Body of pancreas (tissue), 4 donors: ENCODE measurements around the gene CCDC141. TPM values are rescaled to one million over a fixed set of nuclear protein-coding genes. Genes with fewer than 3 reads are reported as not detected.

Experiments used
- ATAC-seq: fragments of 150-250 bp; one replicate; pipeline ENCODE4 v1.9.1; 2016
- DNase-seq, 4 donors: peaks; one replicate each; pipeline ENCODE4 v3.0.0-alpha.2; 2019
- H3K27ac ChIP-seq, 4 donors: fragments of 200-600 bp; sonication (generic); 1 replicate in 3 of 4; 2 replicates in 1 of 4; pipeline versions ENCODE4 v1.5.1 to v1.6.1; 2016 to 2019; ENCODE audit warnings: mild to moderate bottlenecking in 1 of 4, mixed read lengths in 1 of 4, moderate library complexity in 1 of 4
- H3K27me3 ChIP-seq, 2 donors: fragments of 200-600 bp; sonication (generic); one replicate each; pipeline ENCODE4 v1.6.0; 2016; ENCODE audit warnings: mild to moderate bottlenecking in 1 of 2
- H3K36me3 ChIP-seq, 2 donors: fragments of 200-600 bp; sonication (generic); replicated peaks in 1 of 2; 2 replicates each; pipeline ENCODE4 v1.5.1; 2016; ENCODE audit warnings: low read depth in 2 of 2; ENCODE audit not compliant: insufficient read depth in 1 of 2
- H3K4me1 ChIP-seq: fragments of 200-600 bp; sonication (generic); one replicate; pipeline ENCODE4 v1.6.0; 2016
- H3K4me3 ChIP-seq, 2 donors: fragments of 200-600 bp; sonication (generic); 1 replicate in 1 of 2; 2 replicates in 1 of 2; pipeline ENCODE4 v1.5.1; 2016 to 2019
- H3K9me3 ChIP-seq, 3 donors: fragments of 200-600 bp; sonication (generic); 1 replicate in 2 of 3; 2 replicates in 1 of 3; pipeline ENCODE4 v1.5.1; 2016
- POLR2A ChIP-seq, 3 donors: fragments of 450-650 bp; IDR thresholded peaks; one replicate each; pipeline ENCODE4 v1.6.1; 2016; ENCODE audit warnings: antibody characterized with exemption in 3 of 3, mild to moderate bottlenecking in 2 of 3
- WGBS, 2 donors: methylation state at CpG; one replicate each; pipeline ENCODE4 v1.1.5; 2017; 5-methylcytosine and 5-hydroxymethylcytosine counted together
- intact Hi-C: fragments of 100-400 bp; cut with DNase I; formaldehyde crosslinking; loops from one replicate; pipeline ENCODE4 v1.15.1; 2023
- total RNA-seq, 2 donors: library from RNA; depleted of rRNA; stranded (reverse); fragments of >200 nt; gene quantifications; one replicate each; pipeline ENCODE4 v1.1.0, GENCODE V29; 2016
- TF ChIP-seq, protein P1 (sequence below), 7 experiments: fragments of 450-650 bp in 4 of 7; fragments of 200-600 bp in 3 of 7; sonication (generic) in 3 of 7; IDR thresholded peaks; one replicate each; pipeline ENCODE4 v1.5.1; 2016 to 2019; ENCODE audit warnings: antibody characterized with exemption in 7 of 7

The CCDC141 gene
- total RNA-seq, 2 donors from 2014 or later: 13.7 to 19.4 TPM

DNA sequence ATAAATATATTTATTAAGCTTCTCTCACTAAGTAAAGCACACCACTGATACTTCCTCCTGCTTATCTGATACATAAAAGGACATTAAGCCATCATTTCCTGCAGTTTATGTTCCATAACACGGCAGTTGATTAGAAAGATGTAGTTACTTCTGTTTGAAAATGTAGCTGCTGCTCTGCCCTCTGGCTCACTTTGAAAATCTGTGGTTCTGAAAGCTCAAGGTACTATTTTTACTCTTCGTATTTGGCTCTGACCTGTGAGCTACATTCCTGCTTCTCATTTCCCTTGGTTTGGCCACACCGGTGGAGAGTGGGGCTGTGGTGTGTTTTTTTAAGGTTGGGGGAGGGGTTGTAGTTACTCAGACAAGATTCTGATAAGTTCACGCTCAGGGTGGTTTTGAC, 229.9 kb downstream of the CCDC141 start:
- H3K27me3 ChIP-seq: no peaks in the 10 kb centered on the region
- TF ChIP-seq POLR2A (IDR thresholded peaks at IDR 0.05): no peak
- TF ChIP-seq, protein P1, sequence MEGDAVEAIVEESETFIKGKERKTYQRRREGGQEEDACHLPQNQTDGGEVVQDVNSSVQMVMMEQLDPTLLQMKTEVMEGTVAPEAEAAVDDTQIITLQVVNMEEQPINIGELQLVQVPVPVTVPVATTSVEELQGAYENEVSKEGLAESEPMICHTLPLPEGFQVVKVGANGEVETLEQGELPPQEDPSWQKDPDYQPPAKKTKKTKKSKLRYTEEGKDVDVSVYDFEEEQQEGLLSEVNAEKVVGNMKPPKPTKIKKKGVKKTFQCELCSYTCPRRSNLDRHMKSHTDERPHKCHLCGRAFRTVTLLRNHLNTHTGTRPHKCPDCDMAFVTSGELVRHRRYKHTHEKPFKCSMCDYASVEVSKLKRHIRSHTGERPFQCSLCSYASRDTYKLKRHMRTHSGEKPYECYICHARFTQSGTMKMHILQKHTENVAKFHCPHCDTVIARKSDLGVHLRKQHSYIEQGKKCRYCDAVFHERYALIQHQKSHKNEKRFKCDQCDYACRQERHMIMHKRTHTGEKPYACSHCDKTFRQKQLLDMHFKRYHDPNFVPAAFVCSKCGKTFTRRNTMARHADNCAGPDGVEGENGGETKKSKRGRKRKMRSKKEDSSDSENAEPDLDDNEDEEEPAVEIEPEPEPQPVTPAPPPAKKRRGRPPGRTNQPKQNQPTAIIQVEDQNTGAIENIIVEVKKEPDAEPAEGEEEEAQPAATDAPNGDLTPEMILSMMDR (IDR thresholded peaks at IDR 0.05): no peak
- no peak overlapping the region for H3K4me3 ChIP-seq
- no peak overlapping the region for H3K27ac ChIP-seq
- DNase-seq (no peak), ATAC-seq (no peak)
- no peaks in the 10 kb centered on the region for H3K36me3 ChIP-seq
- H3K4me1 ChIP-seq: no peaks in the 10 kb centered on the region
- H3K9me3 ChIP-seq: no peaks in the 10 kb centered on the region
- intact Hi-C loops: no loop called here
- WGBS, 2 donors: 48 to 58% methylated on average over 4 of the region's 4 CpGs

DNA sequence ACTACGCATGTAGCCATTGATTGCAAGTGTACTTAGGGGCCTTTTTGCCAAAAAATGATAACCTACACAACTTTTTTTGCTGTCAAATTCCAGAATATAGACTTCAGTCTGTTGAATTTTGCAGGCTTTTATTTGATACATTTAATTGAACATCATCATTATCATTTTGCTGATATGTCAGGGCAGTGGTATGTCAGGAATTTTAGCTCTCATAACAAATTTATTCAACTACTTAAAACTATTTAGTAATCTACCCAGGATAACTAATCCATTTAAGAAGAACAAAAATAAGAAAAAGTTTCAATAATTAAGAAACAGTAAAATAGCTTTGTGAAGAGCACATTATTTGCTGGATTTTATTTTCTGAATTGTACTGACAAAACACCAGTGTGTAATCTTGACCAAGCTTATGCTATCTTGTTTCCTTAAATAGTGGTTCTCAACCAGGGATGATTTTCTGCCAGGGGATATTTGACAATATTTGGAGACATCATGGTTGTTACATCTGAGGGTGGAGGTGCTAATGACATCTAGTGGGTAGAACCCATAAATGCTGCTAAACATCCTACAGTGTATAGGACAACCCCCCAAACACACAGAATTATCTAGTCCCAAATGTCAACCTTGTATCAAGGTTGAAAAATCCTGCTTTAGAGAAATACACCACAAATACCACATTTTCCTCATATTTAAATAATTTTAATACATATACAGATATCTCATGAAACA, 230.6 kb downstream of the CCDC141 start:
- intact Hi-C loops: no loop called here
- ATAC-seq (no peak), DNase-seq (no peak)
- Histone ChIP-seq H3K9me3 (no peaks in the 10 kb centered on the region), H3K4me3 (no peak overlapping the region), H3K4me1 (no peaks in the 10 kb centered on the region), H3K27me3 (no peaks in the 10 kb centered on the region), H3K27ac (no peak overlapping the region), H3K36me3 (no peaks in the 10 kb centered on the region)
- TF ChIP-seq POLR2A (IDR thresholded peaks at IDR 0.05): no peak
- TF ChIP-seq, protein P1 (IDR thresholded peaks at IDR 0.05): no peak
- WGBS, 2 donors: 97 to 100% methylated on average over 1 of the region's 1 CpG

DNA sequence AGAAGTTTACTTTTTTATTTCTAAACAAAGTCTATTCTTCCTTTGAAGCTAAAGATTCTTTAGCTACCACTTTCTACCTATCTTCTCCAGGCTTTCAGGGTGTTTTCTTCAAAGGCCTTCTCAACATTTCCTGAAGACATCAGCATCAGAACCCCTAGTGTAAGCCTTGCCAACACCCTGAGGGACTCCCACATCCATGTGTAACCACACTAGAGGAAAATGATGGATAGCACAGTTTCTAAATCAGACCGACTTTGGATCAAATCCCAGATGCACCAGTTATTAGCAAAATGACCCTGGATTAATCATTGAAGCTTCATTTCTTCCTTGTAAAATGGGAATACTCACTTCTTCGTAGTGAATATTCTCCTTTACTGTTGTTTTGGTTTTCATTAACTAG, 238.0 kb downstream of the CCDC141 start:
- intact Hi-C loops: no loop called here
- H3K4me3 ChIP-seq: no peak overlapping the region
- TF ChIP-seq, protein P1 (IDR thresholded peaks at IDR 0.05): no peak
- TF ChIP-seq POLR2A (IDR thresholded peaks at IDR 0.05): no peak
- no peaks in the 10 kb centered on the region for H3K27me3 ChIP-seq
- H3K9me3 ChIP-seq: no peaks in the 10 kb centered on the region
- peaks cover 32% of the 10 kb centered on the region for H3K4me1 ChIP-seq
- H3K27ac ChIP-seq: no peak overlapping the region
- H3K36me3 ChIP-seq: no peaks in the 10 kb centered on the region
- no peak for DNase-seq
- WGBS, 2 donors: 73 to 89% methylated on average over 2 of the region's 2 CpGs
- ATAC-seq: no peak

DNA sequence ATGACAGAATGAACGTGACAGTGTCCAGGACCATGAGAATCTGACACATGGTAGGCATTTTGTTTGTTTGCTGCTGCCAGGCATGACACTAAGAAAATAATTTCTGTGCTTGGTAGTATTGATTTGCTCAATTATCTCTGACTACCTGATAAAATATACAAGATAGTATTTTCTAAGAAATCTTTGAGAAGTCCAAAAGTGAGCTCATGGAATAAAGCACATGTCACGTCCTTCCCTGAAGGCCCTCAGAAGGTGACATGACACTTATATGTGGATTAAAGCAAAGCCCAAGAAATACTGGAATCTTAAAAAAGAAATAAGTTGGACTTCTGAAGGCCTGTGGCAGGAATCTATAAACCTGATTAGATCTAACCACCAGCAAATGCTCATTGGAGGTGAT, 238.9 kb downstream of the CCDC141 start:
- H3K4me1 ChIP-seq: peaks cover 40% of the 10 kb centered on the region
- 36% methylated on average over 2 of the region's 2 CpGs for WGBS, 2 donors

More for the DNA sequence above, 238.9 kb downstream of the CCDC141 start:
- intact Hi-C loops: no loop called here
- H3K9me3 ChIP-seq: no peaks in the 10 kb centered on the region
- no peaks in the 10 kb centered on the region for H3K36me3 ChIP-seq
- peak; percentile 62 for ATAC-seq
- no peak for DNase-seq
- H3K27ac ChIP-seq: no peak overlapping the region
- TF ChIP-seq, protein P1 (IDR thresholded peaks at IDR 0.05): no peak
- no peak for TF ChIP-seq POLR2A (IDR thresholded peaks at IDR 0.05)
- H3K27me3 ChIP-seq: no peaks in the 10 kb centered on the region
- no peak overlapping the region for H3K4me3 ChIP-seq
